Measurements from ENCODE around the gene ACSS1.

ACSS1 gene

DNA sequence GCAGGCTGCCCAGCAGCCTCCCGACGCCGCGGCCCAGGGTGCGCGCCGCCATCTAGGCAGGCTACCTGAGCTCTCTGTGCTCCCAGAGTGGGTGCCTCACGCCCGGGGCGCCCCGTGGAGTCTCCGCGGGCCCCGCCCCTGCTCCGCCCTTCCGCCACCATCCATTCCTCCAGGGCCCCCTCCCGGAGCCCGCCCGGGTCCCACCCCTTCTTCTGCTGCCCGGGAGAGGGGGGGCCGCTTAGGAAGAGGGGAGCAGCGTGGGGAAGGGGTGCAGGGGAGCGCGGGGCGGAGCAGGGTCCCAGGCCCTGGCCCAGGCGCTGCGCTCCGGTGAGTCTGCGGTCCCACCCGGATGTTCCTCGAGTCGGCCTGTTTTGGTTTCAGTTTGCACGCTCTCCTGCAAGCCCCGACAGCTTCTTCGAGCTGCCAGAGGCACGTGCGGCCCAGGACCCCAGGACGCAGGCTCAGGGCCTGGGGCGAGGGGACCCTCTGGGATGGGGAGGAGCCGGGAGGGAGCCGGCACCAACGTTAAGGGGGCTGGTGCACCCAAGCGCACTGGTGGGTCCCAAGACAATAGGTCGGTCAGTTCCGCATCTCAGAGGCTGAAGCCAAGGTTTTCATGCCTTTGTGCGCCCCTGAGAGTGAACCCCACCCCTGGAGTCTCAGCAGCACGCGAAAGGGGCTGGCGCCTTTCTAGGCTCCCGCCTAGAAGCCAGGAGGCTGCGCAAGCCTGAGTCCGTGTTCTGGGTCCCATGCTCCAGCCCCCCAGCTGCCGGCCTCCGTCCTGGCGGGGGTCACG is at the start of gene ACSS1:
Gene ACSS1, minus strand, starts transcription at position 89 of the 796 bp plus-strand sequence. Its CDS starts 37 bp downstream, at position 52.
- DNase-seq (ENCODE audit: low read depth), result peak; percentile 50

DNA sequence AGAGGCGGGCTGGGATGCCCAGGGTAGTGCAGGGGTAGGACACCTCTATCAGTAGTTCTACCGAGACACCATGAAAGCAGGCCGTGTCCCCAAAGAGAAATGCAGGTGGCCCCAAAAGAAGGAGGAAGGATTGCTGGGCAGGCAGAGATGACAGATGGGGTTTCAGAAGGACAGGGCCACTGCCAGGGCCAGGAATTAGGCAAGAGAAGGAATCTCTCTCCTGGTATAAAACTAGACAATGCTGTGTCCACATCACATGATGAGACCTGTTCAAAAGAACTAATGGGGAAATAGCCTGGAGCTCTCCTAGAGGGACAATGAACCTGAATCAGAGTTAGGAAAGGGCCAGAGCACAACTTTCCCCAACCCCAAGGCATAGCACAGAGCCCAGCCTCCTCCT is 45.6 kb upstream of the ACSS1 start:
- DNase-seq (ENCODE audit: low read depth), result no peak

DNA sequence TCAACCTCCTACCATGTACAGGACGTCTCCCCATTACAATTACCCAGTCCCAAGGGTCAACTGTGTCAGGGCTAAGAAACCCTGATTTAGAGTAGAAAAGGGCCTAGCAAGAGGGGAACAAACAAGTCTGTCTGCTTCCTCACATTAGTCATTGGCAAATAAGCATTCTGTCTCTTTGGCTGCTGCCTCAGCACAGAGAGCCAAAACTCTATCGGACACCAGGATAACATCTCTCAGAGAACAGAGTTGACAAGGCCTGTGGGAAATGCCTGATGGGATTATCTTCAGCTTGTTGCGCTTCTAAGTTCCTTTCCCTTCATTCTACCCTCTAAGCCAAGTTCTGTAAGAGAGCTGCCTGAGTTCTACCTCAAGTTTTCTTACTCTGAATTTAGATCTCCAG is 43.0 kb upstream of the ACSS1 start:
- no peak for DNase-seq (ENCODE audit: low read depth)

DNA sequence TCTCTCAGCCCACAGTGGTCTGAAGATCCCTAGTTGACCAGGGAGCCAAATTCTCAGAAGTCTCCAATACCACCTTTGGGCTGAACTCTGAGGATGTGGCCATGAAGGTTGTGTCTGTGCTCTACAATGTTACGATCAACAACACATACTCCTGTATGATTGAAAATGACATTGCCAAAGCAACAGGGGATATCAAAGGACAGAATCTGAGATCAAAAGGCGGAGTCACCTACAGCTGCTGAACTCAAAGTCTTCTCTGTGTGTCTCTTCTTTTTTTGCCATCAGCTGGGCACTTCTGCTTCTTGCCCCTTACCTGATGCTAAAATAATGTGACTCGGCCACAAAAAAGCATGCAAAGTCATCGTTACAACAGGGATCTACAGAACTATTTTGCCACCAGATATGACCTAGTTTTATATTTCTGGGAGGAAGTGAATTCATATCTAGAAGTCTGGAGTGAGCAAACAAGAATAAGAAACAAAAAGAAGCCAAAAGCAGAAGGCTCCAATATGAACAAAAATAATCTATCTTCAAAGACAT is 41.7 kb upstream of the ACSS1 start:
- no peak for DNase-seq (ENCODE audit: low read depth)

DNA sequence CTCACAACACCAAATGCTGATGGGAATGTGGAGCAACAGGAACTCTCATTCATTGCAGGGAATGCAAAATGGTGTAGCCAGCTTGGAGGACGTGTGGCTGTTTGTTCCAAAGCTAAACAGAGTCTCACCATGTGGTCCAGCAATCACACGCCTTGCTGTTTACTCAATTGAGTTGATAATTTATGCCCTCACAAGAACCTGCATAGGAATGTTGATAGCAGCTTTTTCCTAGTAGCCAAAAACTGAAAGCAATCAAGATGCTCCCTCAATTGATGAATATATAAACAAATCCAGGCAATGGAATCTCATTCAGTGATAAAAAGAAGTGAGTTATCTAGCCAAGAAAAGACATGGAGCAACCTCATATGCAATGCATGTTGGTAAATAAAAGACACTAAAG is 39.6 kb upstream of the ACSS1 start:
- no peak for DNase-seq (ENCODE audit: low read depth)

DNA sequence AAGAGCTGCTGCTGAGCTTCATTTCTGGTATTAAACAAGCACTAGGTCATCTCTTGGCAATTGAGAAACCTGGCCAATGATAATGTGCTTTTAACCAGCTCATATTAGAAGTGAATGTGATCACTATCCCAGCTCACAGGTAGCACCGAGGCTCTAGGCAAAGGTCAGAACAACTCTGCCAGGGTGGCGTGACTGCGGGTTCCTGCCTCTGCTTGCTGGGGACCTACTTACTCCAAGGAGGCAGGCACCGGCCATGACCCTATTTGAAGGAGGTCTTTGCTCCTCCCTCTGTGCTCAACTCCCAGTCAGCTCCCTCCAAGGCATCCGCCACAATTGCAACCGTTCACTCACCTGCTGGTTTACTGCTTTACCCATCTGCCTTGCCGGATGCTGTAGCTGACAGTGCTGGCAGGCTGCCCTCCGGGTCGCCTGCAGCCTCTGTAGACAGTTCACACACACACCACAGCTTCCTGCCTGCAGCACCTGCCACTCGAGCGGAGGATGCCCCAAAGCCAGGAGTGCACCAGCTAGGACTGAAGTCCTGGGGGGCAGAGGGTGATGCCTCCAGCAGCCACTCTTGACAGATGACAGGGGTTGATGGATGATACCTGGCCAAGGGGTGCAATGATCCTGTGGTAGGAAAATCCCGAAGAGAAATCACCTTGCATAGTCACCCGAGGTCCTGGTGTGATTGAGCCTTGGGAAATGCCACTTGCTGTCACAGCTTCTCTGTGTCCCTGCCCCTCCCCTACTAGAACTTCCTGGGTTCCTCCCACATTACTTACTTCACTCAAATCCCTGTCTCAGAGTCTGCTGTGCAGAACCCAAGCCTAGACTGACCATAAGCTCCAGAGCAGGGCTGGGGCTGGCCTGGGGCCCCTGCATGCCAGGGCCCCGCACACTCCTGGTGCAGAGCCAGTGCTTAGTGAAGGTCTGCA is 32.8 kb upstream of the ACSS1 start:
- DNase-seq (ENCODE audit: low read depth), result no peak

DNA sequence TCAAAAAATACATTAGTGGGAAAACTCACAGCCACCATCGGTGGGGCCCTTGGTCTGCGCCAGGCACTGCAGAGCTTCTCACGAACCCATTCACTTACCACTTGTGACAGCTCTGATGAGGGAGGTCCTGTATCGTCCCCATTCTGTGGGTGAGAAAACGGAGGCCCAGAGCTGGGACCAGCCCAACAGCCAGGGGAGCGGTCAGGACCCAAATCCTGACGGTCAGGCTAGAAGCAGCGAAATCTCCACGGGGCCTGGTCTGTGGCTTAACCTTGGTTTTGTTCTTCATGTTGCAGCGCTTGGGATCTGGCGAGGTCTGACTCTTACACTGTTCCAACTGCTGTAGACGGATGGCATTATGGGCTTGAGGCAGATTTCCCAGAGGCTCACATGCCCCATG is 31.7 kb upstream of the ACSS1 start:
- DNase-seq (ENCODE audit: low read depth), result no peak

DNA sequence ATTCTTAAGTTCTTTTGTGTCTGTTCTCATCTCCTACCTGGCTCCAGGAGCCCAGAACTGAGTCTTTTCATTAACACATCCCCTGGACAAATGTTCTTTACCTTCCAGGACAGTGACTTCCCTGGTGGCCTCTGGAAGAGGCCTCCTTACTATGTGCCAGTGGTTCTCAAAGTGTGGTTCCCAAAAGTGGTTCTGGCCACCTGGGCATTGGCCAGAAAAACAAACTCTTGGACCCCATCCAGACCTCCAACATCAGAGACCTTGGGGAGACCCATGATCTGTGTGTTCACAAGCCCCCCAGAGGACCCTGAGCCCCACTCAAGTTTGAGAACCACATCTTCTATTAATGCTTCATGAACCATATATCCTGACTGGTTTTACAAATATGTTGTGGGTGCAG is 31.2 kb upstream of the ACSS1 start:
- no peak for DNase-seq (ENCODE audit: low read depth)

DNA sequence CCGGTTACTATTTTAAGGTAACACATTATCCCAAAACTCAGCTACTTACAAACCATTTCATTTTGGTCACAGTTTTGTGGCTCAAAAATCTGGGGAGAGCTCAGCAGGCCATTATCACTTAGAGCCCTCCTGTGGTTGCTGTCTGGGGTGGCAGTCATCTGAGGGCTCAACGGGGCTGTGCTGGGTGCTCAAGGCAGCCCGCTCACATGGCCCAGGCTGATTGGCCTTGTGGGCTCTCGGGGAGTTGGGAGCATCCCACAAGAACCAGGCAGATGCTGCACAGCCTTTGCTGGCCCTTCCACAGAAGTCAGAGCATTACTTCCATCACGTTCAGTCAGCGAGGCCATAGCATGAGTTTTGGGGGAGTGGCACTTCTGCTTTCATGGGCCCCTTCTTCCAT is 30.3 kb upstream of the ACSS1 start:
- DNase-seq (ENCODE audit: low read depth), result no peak

DNA sequence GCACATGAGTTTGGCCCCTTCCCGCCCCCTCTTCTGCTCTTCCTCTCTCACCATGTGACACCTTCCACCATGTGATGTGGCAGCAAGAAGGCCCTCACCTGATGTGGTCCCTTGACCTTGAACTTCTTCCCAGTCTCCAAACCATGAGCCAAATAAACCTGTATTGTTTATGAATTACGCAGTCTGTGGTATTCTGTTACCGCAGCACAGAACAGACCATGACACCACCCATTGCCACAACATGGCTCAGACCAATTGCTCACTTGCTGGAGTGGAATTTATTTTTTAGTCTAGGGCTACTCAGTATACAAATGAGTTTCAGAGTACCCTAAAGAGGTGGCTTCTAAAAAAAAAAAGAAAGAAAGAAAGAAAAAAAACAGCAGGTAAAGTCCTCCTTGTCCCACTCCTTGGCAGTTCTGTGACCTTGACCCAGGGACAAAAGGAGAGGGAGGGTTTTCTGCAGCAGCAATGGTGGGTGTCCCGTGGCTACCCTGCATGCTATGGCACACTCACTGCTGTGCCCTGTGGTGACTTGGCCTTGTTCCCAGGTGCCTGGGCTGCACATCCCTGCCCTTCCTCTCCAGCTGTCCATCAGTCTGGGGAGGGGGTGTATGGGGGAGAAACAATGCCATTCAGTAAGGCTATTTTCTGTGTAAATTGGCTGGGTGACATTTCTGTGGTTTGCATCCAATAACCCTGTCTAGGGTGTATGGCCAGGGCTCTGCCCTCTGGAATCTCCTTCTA is 29.4 kb upstream of the ACSS1 start:
- no peak for DNase-seq (ENCODE audit: low read depth)

DNA sequence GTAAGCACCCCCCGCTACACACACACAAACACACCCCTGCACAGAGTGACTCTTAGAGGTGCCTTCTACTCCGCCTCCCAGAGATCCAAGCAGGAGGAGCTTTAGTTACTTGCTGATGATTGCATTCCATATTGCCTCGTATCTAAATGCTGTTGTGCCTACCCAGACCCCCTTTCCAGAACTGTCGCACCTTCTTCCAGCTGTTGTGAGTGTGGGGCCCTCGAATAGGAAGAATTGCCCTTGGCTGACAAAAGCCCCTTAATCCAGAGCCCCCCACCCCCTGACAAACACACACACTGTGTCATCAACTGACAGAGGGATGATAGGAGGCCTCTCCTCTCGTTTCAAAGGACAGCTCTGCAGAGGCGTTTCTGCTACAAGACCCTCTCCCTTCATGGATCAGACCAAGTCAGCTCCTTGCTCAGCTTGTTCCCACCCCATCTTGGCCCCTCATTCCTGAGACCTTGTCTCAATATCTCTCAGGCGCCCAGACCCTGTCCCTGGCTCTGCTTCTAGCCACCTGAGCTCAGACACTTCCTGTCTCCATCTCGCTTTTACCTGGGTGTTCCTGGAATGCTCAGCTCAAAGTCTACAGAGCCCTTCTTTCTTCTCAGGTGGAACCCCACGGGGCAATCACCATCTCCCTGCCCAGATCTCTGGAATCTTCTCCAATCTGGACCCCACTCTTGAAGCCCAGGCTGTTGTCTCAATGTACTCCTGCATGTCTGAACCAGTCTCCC is 28.0 kb upstream of the ACSS1 start:
- no peak for DNase-seq (ENCODE audit: low read depth)

DNA sequence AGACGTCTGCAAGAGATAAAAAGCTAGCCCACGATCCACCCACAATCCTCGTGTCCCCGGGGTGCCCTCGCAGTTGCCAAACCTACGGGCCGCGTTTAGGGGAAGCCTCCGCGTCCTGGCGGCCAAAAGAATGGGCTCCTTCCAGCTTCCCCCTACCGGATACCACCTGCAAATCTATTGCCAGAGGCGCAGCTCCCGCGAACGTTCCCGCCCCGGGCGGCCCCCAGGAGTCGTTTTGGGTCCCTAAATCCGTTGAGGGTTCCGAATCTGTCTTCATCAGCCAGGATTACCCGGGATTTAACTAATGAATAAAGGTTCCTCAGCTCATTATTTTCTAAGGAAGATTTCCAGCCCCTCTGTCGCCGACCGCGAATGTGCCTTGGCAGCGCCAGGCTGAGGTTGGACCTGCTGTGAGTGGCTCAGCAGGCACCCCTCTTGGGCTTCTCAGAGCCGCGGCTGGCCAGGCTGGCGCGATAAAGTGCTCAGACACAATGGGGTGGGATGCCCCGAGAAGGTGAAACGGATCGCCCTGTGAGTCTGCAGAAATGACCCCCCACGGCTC is 26.8 kb upstream of the ACSS1 start:
- no peak for DNase-seq (ENCODE audit: low read depth)

DNA sequence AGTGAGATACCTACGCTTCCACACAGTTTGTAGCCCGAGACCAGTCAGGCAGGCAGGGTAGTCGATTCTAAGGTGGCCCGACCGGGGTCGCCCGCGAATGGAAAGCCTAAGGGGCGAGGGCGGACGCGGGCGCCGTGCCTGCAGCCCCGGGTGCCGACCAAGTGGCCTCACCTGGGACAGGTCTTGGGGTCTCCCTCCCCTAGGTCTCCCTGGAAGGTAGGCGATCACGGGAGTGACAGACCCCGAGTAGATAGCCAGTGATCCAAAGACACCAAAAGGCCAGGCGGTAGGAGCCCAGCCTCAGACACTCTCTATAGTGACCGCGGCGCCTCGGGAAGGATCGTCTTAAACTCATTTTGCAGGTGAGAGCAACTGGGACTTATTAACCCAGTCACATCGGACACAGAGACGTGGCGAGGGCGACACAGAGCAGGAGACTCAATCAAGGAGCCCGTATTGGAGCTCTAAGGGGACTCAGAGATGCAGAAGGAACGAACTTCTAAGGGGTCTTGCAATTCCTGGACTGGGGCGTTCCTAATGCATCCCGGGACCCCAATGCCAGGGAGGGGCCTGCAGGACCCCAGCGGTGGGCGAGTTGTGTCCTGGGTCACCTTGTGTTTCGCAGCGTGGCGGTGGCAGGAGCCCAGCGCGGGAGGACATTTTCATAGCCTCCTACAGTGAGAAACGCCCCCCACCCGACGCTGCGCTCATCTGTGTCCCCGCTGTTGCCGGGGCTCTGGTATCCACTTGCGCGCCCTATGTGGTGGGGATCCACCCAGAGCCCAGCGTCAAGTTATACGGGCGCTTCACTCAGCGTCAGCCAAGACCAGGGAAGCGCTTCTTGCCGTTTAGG is 26.1 kb upstream of the ACSS1 start:
- no peak for DNase-seq (ENCODE audit: low read depth)

DNA sequence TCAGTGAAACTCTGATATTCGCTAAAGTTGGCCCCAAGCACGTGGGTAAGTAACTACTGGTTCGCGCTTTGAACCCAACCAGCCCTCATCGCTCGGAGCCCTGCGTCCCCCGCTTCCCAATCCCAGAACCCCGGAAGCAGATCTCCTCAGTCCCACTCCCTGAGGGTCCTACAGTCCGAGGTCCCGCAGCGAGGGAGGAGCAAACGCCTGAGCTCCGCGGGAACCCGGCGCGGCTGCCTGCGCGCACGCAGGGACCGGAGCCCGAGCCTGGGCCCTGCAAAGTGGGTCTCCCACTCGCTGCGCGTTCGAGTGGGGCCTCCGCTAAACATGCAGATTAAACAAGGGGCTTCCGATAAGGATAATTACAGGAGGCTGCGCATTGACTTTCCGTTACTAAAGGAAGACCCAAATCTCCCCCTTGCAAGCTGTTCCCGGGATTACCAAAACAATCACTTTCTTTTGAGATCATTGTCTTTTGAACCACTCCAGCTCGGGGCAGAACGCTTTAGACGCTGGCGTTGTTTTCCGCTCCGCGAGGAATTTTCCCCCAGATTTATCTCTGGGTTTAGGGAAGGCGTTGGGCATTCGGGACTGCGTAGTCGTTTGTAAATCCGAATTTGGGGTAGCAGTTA is 25.3 kb upstream of the ACSS1 start:
- no peak for DNase-seq (ENCODE audit: low read depth)

DNA sequence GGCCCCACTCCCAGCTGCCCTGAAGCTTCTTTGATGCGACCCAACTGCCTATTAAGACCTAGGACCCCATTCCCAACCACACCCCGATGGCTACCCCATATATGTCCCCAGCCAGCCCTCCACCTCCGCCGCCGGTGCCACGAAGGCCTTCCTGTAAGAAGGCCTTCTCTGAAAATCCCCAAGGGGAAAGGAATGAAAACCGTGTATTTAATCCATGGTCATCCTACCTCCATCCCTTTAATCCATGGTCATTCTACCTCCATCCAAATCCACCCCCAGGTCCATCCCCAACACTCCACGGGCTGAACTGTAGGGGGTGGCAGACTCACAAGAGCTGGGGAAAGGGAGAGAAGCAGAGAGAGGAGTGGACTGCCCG is 24.5 kb upstream of the ACSS1 start:
- DNase-seq (ENCODE audit: low read depth), result no peak

DNA sequence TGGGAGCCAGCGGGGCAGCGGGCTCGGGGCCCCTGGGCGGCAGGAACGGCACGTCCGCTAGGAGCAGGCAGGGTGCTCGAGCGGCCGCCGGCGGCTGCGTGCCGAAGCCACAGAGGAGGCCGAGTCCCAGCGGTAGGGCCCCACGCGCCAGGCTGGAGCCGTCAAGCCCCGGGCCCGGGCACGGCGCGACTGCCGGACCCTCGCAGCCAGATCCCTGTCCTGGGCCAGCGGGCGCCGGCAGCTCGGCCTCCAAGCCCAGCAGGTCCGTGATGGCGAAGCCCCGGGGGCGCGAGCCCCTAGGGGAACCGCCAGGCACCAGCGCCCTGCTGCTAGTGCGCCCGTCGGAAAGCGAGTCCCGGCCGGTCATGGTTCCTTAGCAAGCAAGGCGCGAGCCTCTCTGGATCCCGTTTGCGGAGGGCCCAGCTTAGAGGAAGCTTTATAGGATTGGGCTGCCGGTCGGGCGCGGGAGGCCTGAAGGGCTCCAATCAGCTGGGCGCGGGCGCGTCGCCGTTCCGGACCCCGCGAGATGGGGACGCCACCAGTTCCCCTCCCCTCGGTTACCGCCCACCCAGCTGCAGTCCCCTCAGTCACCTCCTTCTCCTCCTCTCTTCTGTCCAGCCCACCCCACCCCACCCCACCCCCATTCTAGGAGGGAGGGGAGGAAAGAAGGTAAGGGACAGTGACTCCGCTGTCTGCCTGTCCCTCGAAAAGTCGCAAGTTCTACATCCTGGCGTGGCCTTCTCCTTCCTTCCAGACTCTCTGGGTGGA is 24.0 kb upstream of the ACSS1 start, which contains the start of gene VSX1:
Gene VSX1, minus strand, starts transcription at position 412 of the 768 bp plus-strand sequence. Its CDS starts 45 bp downstream, at position 367.
- DNase-seq (ENCODE audit: low read depth), result no peak

DNA sequence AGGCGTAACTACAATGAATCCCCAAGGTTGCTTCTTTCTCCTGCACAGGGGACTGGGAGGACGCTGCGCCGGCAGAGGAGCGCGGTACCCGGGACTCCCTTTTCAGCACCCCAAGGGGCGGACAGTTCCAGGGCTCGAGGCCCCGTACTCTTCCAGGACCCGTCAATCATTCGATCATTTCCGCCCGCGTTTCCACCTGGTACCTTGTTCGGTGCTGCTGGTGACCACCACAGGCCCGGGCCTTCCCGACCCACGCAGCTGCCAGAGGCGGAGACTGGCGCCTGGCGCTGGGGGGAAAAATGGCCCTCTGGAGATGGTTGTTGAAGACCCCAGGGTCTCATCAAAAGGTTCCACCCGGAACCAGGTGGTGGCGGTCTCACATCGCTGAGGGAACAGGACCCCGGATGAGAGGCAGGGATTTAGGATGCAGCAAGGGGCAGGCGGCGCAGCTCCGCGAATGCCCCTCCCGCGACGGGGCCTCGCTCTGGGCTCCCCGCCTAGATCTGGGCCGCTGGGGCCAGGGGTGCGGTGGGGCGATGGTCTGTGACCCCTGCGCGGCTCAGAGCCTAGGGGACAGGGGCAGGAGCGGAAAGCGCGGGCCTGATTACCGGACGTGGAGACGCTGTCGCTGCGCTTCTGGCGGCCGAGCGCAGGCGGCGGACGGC is 23.3 kb upstream of the ACSS1 start:
- no peak for DNase-seq (ENCODE audit: low read depth)

DNA sequence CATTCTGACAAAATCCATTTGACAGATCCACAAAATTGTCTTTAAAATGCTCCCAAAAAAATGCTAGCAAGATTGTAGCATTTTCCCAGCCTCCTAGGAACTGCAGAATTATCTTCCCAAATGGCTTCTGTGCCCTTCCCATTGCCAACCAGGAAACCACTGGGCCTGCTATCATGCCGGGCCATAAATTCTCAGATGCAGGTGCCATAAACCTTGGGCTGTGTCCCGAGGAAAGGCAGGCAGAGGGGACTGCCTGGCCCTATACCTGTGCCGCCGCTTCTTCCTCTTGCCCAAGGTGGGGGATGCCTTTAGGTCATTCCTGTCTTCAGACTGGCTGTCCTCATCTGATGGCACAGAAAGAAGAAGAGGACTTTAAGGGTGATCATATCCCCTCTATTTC is 21.2 kb upstream of the ACSS1 start:
- no peak for DNase-seq (ENCODE audit: low read depth)
